ENCODE results near the gene CDC45.

CDC45 gene

DNA sequence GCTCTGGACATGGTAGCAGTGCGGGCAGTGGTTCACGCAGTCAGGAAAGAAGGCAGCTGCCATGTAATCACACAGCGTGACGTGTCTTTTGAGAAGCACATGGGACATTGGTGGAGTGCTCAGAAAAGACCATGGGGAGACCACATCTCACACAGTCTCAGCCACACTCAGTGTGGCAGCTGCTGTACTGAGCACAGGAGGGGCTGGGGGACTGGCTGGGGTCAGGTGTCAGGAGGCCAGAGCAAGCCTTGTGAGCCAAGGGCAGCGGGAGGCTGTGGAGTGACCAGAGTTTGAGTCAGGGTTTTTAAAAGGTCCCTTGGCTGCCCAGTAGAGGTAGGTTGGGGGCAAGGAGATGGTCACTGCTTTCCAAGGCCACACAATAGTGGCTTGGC lies 26.0 kb downstream of the CDC45 start:
- H3K4me3 ChIP-seq (ENCODE audit: low read depth, low read length) = no peak overlapping the region
- no peak for DNase-seq (ENCODE audit: low read depth, low spot score)
- in situ Hi-C loops (cut with HindIII; ENCODE audit: low sequenced_read_pairs) = no loop called here
- TF ChIP-seq, protein P1, sequence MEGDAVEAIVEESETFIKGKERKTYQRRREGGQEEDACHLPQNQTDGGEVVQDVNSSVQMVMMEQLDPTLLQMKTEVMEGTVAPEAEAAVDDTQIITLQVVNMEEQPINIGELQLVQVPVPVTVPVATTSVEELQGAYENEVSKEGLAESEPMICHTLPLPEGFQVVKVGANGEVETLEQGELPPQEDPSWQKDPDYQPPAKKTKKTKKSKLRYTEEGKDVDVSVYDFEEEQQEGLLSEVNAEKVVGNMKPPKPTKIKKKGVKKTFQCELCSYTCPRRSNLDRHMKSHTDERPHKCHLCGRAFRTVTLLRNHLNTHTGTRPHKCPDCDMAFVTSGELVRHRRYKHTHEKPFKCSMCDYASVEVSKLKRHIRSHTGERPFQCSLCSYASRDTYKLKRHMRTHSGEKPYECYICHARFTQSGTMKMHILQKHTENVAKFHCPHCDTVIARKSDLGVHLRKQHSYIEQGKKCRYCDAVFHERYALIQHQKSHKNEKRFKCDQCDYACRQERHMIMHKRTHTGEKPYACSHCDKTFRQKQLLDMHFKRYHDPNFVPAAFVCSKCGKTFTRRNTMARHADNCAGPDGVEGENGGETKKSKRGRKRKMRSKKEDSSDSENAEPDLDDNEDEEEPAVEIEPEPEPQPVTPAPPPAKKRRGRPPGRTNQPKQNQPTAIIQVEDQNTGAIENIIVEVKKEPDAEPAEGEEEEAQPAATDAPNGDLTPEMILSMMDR (IDR thresholded peaks at IDR 0.05; ENCODE audit: low read depth, low read length) = no peak

DNA sequence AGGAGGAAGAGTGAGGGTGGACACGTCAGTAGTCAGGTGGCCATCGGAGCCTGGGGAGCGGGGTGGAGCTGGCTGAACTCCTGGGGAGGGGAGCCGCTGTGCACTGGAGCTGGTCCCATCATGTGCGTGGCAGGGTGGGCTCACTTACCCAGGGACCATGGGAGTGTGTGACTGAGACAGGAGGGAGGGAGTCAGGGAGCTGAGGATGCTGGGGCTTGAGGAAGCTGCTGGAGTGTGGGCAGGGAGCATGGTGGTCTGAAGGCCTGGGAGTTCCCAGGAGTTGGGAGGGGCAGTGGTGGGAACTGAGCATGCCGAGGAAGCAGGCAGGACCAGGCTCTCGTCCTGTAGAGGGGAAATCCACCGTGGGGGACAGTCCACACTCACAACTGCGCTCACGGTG lies 26.5 kb downstream of the CDC45 start:
- in situ Hi-C loops (cut with HindIII; ENCODE audit: low sequenced_read_pairs) = no loop called here
- DNase-seq (ENCODE audit: low read depth, low spot score) = no peak
- TF ChIP-seq, protein P1 (IDR thresholded peaks at IDR 0.05; ENCODE audit: low read depth, low read length) = no peak
- no peak overlapping the region for H3K4me3 ChIP-seq (ENCODE audit: low read depth, low read length)

DNA sequence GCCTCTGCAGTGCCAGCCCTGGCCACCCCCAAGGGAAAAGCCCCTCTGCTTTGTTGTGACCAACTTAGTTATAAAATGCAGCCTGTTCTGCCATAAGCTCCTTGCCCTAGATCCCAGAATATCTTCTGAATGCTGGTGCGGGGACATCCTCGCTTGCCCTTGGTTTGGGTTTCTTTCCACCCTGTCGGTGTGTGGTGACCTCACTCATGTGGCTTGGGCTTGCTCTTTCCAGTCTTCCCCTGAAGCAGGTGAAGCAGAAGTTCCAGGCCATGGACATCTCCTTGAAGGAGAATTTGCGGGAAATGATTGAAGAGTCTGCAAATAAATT lies 27.8 kb downstream of the CDC45 start:
- TF ChIP-seq, protein P1 (IDR thresholded peaks at IDR 0.05; ENCODE audit: low read depth, low read length) = no peak
- H3K4me3 ChIP-seq (ENCODE audit: low read depth, low read length) = no peak overlapping the region
- DNase-seq (ENCODE audit: low read depth, low spot score) = no peak
- in situ Hi-C loops (cut with HindIII; ENCODE audit: low sequenced_read_pairs) = no loop called here

DNA sequence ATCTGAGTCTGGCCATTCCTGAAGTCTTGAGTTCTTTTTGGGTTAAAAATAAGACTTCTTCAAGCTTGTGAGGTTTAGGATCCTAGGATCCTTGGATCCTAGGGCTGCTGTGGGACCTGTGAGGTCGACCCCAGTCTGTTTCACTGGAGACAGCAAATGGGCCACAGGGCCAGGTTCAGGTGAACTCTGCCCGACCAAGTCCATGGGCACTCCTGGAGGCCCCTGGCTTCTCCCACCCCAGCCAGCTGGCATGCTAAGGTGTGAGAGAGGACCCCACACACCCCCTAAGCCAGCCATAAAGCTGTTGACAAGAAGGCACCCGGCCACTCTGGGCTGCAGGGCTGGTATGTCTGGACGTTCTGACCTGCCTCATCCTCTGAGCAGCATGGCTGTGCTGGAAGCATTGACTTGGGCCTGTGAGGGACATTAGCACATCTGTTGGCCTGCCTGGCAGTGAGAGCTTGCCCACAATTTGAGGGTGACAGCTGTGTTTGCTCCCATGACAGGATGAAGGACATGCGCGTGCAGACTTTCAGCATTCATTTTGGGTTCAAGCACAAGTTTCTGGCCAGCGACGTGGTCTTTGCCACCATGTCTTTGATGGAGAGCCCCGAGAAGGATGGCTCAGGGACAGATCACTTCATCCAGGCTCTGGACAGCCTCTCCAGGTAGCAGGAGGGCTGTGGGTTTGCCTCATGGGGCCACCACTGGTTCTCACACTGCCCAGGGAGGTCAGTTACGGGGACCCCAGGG lies 28.5 kb downstream of the CDC45 start:
- in situ Hi-C loops (cut with HindIII; ENCODE audit: low sequenced_read_pairs) = no loop called here
- no peak overlapping the region for H3K4me3 ChIP-seq (ENCODE audit: low read depth, low read length)
- TF ChIP-seq, protein P1 (IDR thresholded peaks at IDR 0.05; ENCODE audit: low read depth, low read length) = no peak
- DNase-seq (ENCODE audit: low read depth, low spot score) = no peak

DNA sequence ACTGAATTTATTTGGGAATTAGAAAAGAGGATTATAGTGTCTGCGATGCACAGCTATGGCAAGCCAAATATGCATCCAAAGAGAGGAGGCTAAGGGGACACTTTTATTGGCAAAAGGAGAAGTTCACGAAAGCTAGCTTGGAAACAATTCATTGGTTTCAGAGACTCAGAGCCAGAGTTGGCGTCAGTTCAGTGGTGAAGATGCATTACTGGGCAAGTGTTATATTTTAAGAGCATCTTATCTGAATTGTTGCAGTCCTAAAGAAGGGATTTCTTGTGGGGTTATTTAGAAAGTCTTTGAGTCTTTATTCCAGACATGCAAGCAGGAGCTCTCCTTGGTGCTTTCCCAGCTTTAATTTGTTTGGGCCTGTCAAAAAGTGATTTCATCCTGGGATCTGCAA lies 29.5 kb downstream of the CDC45 start:
- H3K4me3 ChIP-seq (ENCODE audit: low read depth, low read length) = no peak overlapping the region
- DNase-seq (ENCODE audit: low read depth, low spot score) = no peak
- TF ChIP-seq, protein P1 (IDR thresholded peaks at IDR 0.05; ENCODE audit: low read depth, low read length) = no peak
- in situ Hi-C loops (cut with HindIII; ENCODE audit: low sequenced_read_pairs) = no loop called here

DNA sequence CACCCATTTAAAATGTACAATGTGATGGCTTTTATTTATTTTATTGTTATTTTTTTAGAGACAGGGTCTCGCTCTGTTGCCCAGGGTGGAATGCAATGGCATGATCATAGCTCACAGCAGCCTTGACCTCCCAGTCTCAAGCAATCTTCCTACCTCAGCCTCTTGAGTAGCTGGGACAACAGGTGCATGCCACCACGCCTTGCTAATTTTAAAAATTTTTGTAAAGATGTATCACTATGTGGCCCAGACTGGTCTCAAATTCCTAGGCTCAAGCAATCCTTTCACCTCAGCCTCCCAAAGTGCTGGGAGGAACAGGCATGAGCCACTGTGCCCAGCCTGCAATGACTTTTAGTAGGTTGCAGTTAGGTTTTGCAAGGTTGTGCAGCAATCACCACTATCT lies 30.2 kb downstream of the CDC45 start:
- TF ChIP-seq, protein P1 (IDR thresholded peaks at IDR 0.05; ENCODE audit: low read depth, low read length) = no peak
- H3K4me3 ChIP-seq (ENCODE audit: low read depth, low read length) = no peak overlapping the region
- in situ Hi-C loops (cut with HindIII; ENCODE audit: low sequenced_read_pairs) = no loop called here
- DNase-seq (ENCODE audit: low read depth, low spot score) = no peak

All from astrocyte of the spinal cord (primary cell).